Measurements from ENCODE around the gene CYP2E1.
A peak's percentile ranks its signal among the peaks of the same experiment; 100 is the strongest.
"Not testable (repeated sequence)": the region's sequence is repeated elsewhere in the genome, so short reads cannot be mapped to it uniquely, and the experiment has no call there.

Gene CYP2E1

GRCh38 chr10:133528845-133529575 lies 1.8 kb downstream of the CYP2E1 start:
- DNase-seq: peak; percentile 70

GRCh38 chr10:133529576-133529946 lies 2.4 kb downstream of the CYP2E1 start:
- no peak for DNase-seq

- peak; percentile 57 for DNase-seq
Observed at GRCh38 chr10:133530506-133530905, 3.3 kb downstream of the CYP2E1 start.

- DNase-seq: no peak
Observed at GRCh38 chr10:133532871-133533270, 5.7 kb downstream of the CYP2E1 start.

GRCh38 chr10:133534417-133534816 lies 7.3 kb downstream of the CYP2E1 start:
- no peak for DNase-seq

- no peak for DNase-seq
Observed at GRCh38 chr10:133536198-133536597, 9.0 kb downstream of the CYP2E1 start.

- no peak for DNase-seq
Observed at GRCh38 chr10:133537546-133538545, 10.7 kb downstream of the CYP2E1 start.

GRCh38 chr10:133541441-133541975 lies 14.3 kb downstream of the CYP2E1 start:
- not testable (repeated sequence) for DNase-seq

- no peak for DNase-seq
Observed at GRCh38 chr10:133544506-133544905, 17.3 kb downstream of the CYP2E1 start.

GRCh38 chr10:133554600-133554999 lies 27.4 kb downstream of the CYP2E1 start:
- DNase-seq: no peak

GRCh38 chr10:133555521-133555920 lies 28.4 kb downstream of the CYP2E1 start:
- DNase-seq: no peak

GRCh38 chr10:133557381-133557780 lies 30.2 kb downstream of the CYP2E1 start:
- DNase-seq: no peak

- no peak for DNase-seq
Observed at GRCh38 chr10:133559216-133559615, 32.1 kb downstream of the CYP2E1 start.

GRCh38 chr10:133564816-133565215 lies 37.7 kb downstream of the CYP2E1 start:
- DNase-seq: no peak

- no peak for DNase-seq
Observed at GRCh38 chr10:133565441-133566294, 38.5 kb downstream of the CYP2E1 start, which contains the start of gene SYCE1. SYCE1 (minus strand) TSS chr10:133565583; CDS start chr10:133565529, 54 bp downstream.

- no peak for DNase-seq
Observed at GRCh38 chr10:133567119-133567518, 40.0 kb downstream of the CYP2E1 start.

GRCh38 chr10:133567609-133568286 lies 40.6 kb downstream of the CYP2E1 start:
- DNase-seq: no peak

- no peak for DNase-seq
Observed at GRCh38 chr10:133568287-133568614, 41.1 kb downstream of the CYP2E1 start.

GRCh38 chr10:133568831-133569527 lies 41.8 kb downstream of the CYP2E1 start:
- DNase-seq: not testable (repeated sequence)

- not testable (repeated sequence) for DNase-seq
Observed at GRCh38 chr10:133569801-133570200, 42.6 kb downstream of the CYP2E1 start.

GRCh38 chr10:133572055-133572454 lies 44.9 kb downstream of the CYP2E1 start:
- not testable (repeated sequence) for DNase-seq
